ENCODE results near the gene AP4B1.

AP4B1 gene

DNA sequence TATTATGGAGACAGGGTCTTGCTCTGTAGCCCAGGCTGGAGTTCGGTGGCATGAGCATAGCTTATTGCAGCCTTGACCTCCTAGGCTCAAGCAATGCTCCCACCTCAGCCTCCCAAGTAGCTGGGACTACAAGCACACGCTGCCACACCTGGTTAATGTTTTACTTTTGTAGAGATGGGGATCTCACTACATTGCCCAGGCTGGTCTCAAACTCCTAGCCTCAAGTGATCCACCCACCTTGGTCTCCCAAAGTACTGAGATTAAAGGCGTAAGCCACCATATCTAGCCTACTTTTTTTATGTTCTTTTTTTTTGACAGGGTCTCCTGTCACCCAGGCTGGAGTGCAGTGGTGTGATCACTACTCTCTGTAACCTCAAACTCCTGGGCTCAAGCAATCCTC, 11.3 kb downstream of the AP4B1 start:
- TF ChIP-seq, protein P1, sequence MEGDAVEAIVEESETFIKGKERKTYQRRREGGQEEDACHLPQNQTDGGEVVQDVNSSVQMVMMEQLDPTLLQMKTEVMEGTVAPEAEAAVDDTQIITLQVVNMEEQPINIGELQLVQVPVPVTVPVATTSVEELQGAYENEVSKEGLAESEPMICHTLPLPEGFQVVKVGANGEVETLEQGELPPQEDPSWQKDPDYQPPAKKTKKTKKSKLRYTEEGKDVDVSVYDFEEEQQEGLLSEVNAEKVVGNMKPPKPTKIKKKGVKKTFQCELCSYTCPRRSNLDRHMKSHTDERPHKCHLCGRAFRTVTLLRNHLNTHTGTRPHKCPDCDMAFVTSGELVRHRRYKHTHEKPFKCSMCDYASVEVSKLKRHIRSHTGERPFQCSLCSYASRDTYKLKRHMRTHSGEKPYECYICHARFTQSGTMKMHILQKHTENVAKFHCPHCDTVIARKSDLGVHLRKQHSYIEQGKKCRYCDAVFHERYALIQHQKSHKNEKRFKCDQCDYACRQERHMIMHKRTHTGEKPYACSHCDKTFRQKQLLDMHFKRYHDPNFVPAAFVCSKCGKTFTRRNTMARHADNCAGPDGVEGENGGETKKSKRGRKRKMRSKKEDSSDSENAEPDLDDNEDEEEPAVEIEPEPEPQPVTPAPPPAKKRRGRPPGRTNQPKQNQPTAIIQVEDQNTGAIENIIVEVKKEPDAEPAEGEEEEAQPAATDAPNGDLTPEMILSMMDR (IDR thresholded peaks at IDR 0.05; ENCODE audit: control extremely low read depth, extremely low read depth, low read depth, missing control alignments): no peak
- ChIA-PET POLR2A (interaction anchor here (0.6 to 1.2 kb wide), 5 partner anchors 11 to 607 kb away, joined by 3 to 7 read pairs (median 5); partner anchors contain the start of gene AP4B1), CTCF (interaction anchor here (0.8 to 2.7 kb wide), 6 partner anchors 9 to 58 kb away, joined by 3 to 8 read pairs (median 4); no protein-coding TSS in a partner anchor)
- no peak for DNase-seq (ENCODE audit: extremely low spot score)

DNA sequence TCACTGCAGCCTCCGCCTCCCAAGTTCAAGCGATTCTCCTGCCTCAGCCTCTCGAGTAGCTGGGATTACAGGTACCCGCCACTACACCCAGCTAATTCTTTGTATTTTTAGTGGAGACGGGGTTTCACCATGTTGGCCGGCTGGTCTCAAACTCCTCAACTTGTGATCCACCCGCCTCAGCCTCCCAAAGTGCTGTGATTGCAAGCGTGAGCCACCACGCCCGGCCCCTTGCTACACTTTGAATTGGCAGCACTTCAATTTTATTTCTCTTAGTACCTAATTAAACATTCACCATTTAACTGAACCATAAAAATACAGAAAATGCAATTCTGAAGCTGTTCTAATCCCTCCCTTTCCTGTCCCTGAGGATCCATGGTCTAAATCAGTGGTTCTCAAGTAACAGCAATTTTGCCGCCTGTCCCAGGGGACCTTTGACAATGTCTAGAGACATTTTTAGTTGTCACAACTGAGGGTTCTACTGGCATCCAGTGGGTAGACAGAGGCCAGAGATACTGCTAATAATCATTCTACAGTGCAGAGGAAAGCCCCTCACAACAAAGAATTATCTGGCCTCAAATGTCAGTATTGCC, 12.9 kb downstream of the AP4B1 start:
- POLR2A ChIA-PET: no interaction called here
- DNase-seq (ENCODE audit: extremely low spot score): no peak
- CTCF ChIA-PET: interaction anchor here (0.7 to 1.3 kb wide), 5 partner anchors 8 to 32 kb away, joined by 3 to 4 read pairs (median 3); no protein-coding TSS in a partner anchor
- TF ChIP-seq, protein P1 (IDR thresholded peaks at IDR 0.05; ENCODE audit: control extremely low read depth, extremely low read depth, low read depth, missing control alignments): no peak

DNA sequence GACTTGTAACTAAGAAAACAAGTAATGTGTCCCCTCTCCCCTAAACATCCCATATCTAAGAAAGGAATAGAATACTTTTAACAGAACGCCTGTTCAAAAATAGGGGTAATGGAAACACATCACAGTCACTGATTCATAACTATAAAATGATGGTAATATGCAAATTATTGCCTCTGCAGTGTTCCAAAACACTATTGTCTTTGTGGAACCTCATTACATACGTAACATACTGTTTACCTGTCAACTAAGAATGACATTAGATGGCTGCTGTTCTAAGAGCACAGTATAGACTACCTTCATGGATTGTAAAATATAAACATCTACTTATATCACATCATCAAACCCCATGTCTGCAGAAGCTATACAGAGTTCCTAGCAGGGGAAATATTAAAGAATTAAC, 13.8 kb downstream of the AP4B1 start:
- POLR2A ChIA-PET: no interaction called here
- TF ChIP-seq, protein P1 (IDR thresholded peaks at IDR 0.05; ENCODE audit: control extremely low read depth, extremely low read depth, low read depth, missing control alignments): no peak
- no peak for DNase-seq (ENCODE audit: extremely low spot score)
- CTCF ChIA-PET: interaction anchor here (0.7 to 1.3 kb wide), 2 partner anchors 22 to 30 kb away, joined by 3 read pairs; no protein-coding TSS in a partner anchor

DNA sequence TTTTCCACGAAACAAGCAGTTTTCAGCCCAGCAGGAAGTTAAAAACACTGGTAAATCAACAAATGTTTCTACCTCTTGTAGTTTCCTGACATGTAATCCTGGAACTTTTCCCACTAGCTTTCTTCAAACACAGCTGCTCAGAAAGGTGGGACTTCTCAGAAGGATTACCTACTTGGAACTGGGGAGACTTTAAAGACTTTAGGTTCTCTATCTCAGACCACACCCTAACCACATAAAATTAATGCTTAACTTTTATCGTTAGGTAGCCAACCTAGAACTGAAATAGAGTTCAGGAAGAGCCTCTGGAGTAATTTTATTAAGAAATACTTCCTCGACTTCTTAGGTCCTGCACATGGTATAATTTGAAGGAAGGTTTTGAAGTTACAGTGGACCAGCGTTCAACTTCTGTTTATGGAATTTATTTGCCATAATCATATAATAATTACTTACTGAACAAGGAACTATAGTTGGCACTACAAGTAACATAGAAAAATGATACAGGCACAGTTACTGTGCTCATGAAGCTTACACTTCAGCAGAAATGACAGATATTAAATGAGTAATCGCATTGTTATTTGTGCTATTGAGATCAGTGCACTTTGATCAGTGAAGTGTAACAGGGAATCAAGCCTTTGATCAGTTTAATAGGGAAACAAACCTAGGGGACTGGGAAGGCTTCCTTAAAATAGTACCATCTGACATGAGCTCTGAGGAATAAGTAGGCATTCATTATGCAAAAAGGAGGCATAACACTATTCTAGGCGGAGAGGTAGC, 17.0 kb downstream of the AP4B1 start, which contains the start of gene BCL2L15:
TSS of gene BCL2L15 (minus strand) at position 180 of the 774 bp plus-strand sequence. CDS start 206 bp downstream, outside the sequence.
- ChIA-PET CTCF (interaction anchor here (0.9 to 8.8 kb wide), 5 partner anchors 11 to 26 kb away, joined by 3 to 50 read pairs (median 5); partner anchors contain the start of gene AP4B1), POLR2A (interaction anchor here (0.6 kb wide), 1 partner anchor 28 kb away, joined by 8 read pairs; no protein-coding TSS in a partner anchor)
- no peak for DNase-seq (ENCODE audit: extremely low spot score)
- TF ChIP-seq, protein P1 (IDR thresholded peaks at IDR 0.05; ENCODE audit: control extremely low read depth, extremely low read depth, low read depth, missing control alignments): no peak

DNA sequence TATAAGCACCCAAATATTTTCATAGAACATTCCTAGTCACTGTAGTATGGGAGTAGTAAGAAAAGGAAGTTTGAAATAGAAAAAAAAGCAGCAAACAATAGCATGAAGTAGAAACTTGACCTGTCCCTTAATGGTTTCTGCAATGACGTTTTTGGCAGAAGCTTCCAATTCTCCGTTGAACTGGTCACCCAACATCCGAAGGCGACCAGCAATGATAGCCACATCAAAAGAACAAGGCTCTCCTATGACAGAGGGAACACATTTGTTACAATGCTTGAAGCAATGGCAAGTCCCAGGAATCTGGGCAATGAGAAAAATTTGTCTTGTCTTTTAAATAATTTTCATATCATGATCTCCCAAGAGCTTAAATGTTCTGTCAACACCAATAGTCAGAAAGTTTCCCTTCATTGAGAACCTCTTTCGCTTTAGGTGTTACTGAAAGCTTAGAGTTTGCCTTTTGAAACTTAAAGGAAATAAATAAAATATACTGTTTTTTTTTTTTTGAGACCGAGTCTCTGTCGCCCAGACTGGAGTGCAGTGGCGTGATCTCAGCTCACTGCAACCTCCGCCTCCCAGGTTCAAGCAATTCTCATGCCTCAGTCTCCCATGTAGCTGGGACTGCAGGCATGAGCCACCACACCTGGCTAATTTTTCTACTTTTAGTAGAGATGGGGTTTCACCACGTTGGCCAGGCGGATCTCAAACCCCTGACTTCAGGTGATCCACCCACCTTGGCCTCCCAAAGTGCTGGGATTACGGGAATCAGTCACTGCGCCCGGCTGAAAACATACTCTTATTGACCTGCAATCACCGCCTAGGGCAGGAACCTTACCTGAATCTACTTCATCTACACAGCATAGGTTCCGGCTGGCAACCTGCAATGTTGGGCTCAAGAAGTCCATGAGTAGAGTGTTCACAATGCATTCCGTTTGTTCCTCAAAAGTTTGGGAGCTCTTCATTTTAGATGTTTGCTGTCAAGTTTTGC, 17.9 kb downstream of the AP4B1 start:
- ChIA-PET CTCF (interaction anchor here (0.9 to 8.8 kb wide), 3 partner anchors 10 to 25 kb away, joined by 3 to 50 read pairs (median 9); partner anchors contain the start of gene AP4B1), POLR2A (no interaction called here)
- TF ChIP-seq, protein P1 (IDR thresholded peaks at IDR 0.05; ENCODE audit: control extremely low read depth, extremely low read depth, low read depth, missing control alignments): no peak
- DNase-seq (ENCODE audit: extremely low spot score): no peak

Data from GM10248 (cell line).